ENCODE data around the gene PDE4C. TPM values are rescaled to one million over a fixed set of nuclear protein-coding genes. Genes with fewer than 3 reads are reported as not detected.

Gene PDE4C
- total and polyA plus RNA-seq, 8 donors = 0.12 to 1.3 (median 0.37) TPM; not detected in 1

GRCh38 chr19:18262917-18263316, 36.7 kb upstream of the PDE4C start:
- TF ChIP-seq CTCF (IDR thresholded peaks at IDR 0.05) = no peak
- intact Hi-C loops (cut with DNase I) = loop anchor here in 1 of 3 donors (10.0 kb wide), 1 partner anchor 48 kb away; no protein-coding TSS in a partner anchor
- Histone ChIP-seq H3K4me3 (no peak overlapping the region), H3K4me1 (no peaks in the 10 kb centered on the region), H3K27me3 (no peaks in the 10 kb centered on the region), H3K36me3 (peaks cover 0 to 28% (median 0%) of the 10 kb centered on the region in 3 donors), H3K27ac (no peak overlapping the region), H3K9me3 (no peaks in the 10 kb centered on the region)
- DNase-seq = peak in 1 of 6 donors; percentile 7
- ATAC-seq = no peak
- FAIRE-seq = no peak
- 93 to 95% methylated on average over 10 of the region's 10 CpGs for WGBS, 2 donors

- no peak for FAIRE-seq
- H3K4me3 ChIP-seq = no peak overlapping the region
- H3K27me3 ChIP-seq = no peaks in the 10 kb centered on the region
- H3K9me3 ChIP-seq = no peaks in the 10 kb centered on the region
- no peak for DNase-seq
- no peak for TF ChIP-seq CTCF (IDR thresholded peaks at IDR 0.05)
- no peak for ATAC-seq
- peaks cover 0 to 24% (median 0%) of the 10 kb centered on the region in 3 donors for H3K36me3 ChIP-seq
- no peaks in the 10 kb centered on the region for H3K4me1 ChIP-seq
- no peak overlapping the region for H3K27ac ChIP-seq
- intact Hi-C loops (cut with DNase I) = loop anchor here in 1 of 3 donors (10.0 kb wide), 1 partner anchor 47 kb away; no protein-coding TSS in a partner anchor
These were observed 35.9 kb upstream of the PDE4C start for GRCh38 chr19:18262144-18262543.

GRCh38 chr19:18261474-18261873, 35.2 kb upstream of the PDE4C start:
- Histone ChIP-seq H3K9me3 (no peaks in the 10 kb centered on the region), H3K4me1 (no peaks in the 10 kb centered on the region), H3K4me3 (no peak overlapping the region), H3K27me3 (no peaks in the 10 kb centered on the region), H3K36me3 (peaks cover 0 to 17% (median 0%) of the 10 kb centered on the region in 3 donors), H3K27ac (no peak overlapping the region)
- DNase-seq (no peak), ATAC-seq (no peak), FAIRE-seq (no peak)
- WGBS, 2 donors = 87 to 95% methylated on average over 2 of the region's 2 CpGs
- intact Hi-C loops (cut with DNase I) = loop anchor here in 1 of 3 donors (10.0 kb wide), 1 partner anchor 47 kb away; no protein-coding TSS in a partner anchor
- TF ChIP-seq CTCF (IDR thresholded peaks at IDR 0.05) = no peak

- WGBS, 2 donors = 89 to 94% methylated on average over 4 of the region's 4 CpGs
- Histone ChIP-seq H3K27me3 (no peaks in the 10 kb centered on the region), H3K27ac (no peak overlapping the region), H3K36me3 (peaks cover 0 to 2% (median 0%) of the 10 kb centered on the region in 3 donors), H3K4me1 (no peaks in the 10 kb centered on the region), H3K4me3 (no peak overlapping the region), H3K9me3 (no peaks in the 10 kb centered on the region)
- intact Hi-C loops (cut with DNase I) = loop anchor here in 2 of 3 donors (5.0 to 10.0 kb wide), 2 partner anchors 45 to 48 kb away; no protein-coding TSS in a partner anchor
- TF ChIP-seq CTCF (IDR thresholded peaks at IDR 0.05) = no peak
- ATAC-seq (no peak), DNase-seq (no peak), FAIRE-seq (no peak)
These were observed 33.7 kb upstream of the PDE4C start for GRCh38 chr19:18259893-18260292.

Data from pancreas (tissue), 10 donors.